GM12864 (cell line): Measurements from ENCODE around the gene RAB30.

ENCODE experiments used
- DNase-seq: peaks from one replicate; pipeline ENCODE4 v3.0.0-alpha.2; 2011; ENCODE audit warnings: low read depth
- H3K4me3 ChIP-seq: 2 replicates; pipeline ENCODE4 v1.5.1; 2011; ENCODE audit warnings: mild to moderate bottlenecking, low read depth, low read length, control low read depth
- TF ChIP-seq, protein P1 (sequence below): IDR thresholded peaks from 2 replicates; pipeline ENCODE4 v1.5.1; 2011; ENCODE audit warnings: low read depth, mild to moderate bottlenecking, moderate library complexity, low read length, control low read depth, inconsistent platforms; ENCODE audit errors: missing control alignments

Gene RAB30

GRCh38 chr11:83041126-83041525 lies 30.6 kb downstream of the RAB30 start:
- H3K4me3 ChIP-seq, result no peak overlapping the region
- TF ChIP-seq, protein P1, sequence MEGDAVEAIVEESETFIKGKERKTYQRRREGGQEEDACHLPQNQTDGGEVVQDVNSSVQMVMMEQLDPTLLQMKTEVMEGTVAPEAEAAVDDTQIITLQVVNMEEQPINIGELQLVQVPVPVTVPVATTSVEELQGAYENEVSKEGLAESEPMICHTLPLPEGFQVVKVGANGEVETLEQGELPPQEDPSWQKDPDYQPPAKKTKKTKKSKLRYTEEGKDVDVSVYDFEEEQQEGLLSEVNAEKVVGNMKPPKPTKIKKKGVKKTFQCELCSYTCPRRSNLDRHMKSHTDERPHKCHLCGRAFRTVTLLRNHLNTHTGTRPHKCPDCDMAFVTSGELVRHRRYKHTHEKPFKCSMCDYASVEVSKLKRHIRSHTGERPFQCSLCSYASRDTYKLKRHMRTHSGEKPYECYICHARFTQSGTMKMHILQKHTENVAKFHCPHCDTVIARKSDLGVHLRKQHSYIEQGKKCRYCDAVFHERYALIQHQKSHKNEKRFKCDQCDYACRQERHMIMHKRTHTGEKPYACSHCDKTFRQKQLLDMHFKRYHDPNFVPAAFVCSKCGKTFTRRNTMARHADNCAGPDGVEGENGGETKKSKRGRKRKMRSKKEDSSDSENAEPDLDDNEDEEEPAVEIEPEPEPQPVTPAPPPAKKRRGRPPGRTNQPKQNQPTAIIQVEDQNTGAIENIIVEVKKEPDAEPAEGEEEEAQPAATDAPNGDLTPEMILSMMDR, result no peak
- DNase-seq, result no peak

- no peak overlapping the region for H3K4me3 ChIP-seq
- TF ChIP-seq, protein P1, result no peak
- no peak for DNase-seq
Observed at GRCh38 chr11:83039566-83039965, 32.1 kb downstream of the RAB30 start.

DNA sequence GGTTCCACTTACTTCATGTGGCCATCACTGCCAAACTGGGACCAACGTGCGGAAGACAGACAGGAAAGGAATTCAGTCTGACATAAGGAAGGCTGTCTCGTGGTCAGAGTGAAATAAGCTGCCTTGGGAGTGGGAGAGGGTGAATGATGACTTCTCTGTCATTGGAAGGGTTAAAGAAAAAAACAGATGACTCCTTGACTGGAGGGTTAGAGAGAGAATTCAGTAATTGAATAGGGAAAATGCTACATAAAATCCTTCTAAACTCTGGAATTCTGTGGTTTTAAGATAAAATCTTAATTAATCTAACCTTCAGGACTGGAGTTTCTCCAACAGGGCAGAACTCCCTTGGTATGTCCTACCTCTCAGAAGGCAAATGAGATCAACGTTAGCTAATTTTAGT lies 33.8 kb downstream of the RAB30 start:
- H3K4me3 ChIP-seq, result no peak overlapping the region
- DNase-seq, result no peak
- TF ChIP-seq, protein P1, result no peak

GRCh38 chr11:83036701-83037100 lies 35.0 kb downstream of the RAB30 start:
- TF ChIP-seq, protein P1, result no peak
- H3K4me3 ChIP-seq, result no peak overlapping the region
- no peak for DNase-seq

- TF ChIP-seq, protein P1, result no peak
- no peak overlapping the region for H3K4me3 ChIP-seq
- DNase-seq, result no peak
Observed at GRCh38 chr11:83035070-83035854, 36.4 kb downstream of the RAB30 start.

DNA sequence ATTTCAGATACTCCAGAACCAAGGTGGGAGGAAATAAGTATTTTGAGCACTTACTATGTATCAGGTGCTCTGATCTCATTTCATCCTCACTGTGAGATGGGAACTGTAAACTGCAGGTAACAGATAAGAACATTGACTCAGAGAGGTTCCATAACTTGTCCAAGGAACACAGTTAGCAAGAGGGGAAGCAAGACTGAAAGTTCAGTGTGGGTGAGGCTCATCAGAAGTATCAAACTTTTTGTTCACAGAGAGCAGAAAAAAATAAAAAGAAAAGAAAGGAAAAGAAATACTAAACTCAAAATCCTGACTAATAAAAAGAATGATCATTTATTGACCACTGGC lies 37.1 kb downstream of the RAB30 start:
- no peak overlapping the region; the same call in 1 of the 2 replicates for H3K4me3 ChIP-seq
- TF ChIP-seq, protein P1, result no peak
- no peak for DNase-seq
